AG10803 (cell line): ENCODE measurements around the gene OLA1.

Experiments used
- DNase-seq: peaks from one replicate; pipeline ENCODE4 v3.0.0; 2010; ENCODE audit warnings: low read depth
- H3K4me3 ChIP-seq: 2 replicates; pipeline ENCODE4 v1.5.1; 2011; ENCODE audit warnings: mild to moderate bottlenecking, low read length, control low read depth
- TF ChIP-seq, protein P1 (sequence below): conservative IDR thresholded peaks from 2 replicates; pipeline ENCODE4 v1.5.1; 2011; ENCODE audit warnings: mild to moderate bottlenecking, low read length, control low read depth, inconsistent platforms

The OLA1 gene

DNA sequence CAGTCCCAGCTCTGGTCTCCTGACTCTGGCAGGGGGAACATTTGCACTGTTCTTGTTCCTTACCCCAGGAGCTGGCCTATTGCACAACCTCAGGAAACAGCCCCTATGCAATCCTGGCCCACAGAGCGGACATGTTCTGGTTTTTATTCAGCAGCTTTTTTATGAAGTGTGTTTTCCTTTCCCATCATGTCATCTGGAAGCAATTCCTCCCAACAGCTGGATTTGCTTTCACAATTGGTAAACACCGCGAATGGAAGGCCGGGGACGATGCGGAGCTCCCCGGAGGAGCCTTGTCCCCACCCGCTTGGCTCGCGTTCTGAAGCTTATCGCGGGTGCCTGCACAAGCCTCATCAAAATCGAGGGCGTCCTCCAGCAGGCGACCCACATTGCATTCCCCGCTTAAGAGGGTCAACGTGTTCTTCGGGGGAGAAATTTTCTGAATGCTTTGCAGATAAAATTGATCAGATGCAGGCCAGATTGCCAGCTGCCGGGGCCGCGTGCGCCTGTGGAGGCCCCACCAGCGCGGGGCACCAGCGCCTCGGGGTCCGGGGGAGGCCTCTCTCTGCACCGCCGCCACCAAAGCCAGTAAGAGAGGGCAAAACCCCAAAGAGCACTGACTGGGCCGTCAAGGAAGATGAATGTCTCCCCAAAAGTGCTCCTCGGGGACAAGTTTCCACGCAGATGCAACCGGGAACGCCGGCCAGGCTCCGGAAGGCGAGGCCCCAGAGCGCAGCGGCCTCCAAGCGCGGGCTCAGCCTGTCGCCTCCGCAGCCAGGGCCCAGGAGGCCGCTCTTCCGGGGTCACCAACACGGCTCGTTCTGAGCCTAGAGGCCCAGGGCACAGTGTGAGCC, 222.8 kb downstream of the OLA1 start:
- DNase-seq = peak; percentile 96
- peak overlapping the region; percentile 40 for H3K4me3 ChIP-seq
- TF ChIP-seq, protein P1, sequence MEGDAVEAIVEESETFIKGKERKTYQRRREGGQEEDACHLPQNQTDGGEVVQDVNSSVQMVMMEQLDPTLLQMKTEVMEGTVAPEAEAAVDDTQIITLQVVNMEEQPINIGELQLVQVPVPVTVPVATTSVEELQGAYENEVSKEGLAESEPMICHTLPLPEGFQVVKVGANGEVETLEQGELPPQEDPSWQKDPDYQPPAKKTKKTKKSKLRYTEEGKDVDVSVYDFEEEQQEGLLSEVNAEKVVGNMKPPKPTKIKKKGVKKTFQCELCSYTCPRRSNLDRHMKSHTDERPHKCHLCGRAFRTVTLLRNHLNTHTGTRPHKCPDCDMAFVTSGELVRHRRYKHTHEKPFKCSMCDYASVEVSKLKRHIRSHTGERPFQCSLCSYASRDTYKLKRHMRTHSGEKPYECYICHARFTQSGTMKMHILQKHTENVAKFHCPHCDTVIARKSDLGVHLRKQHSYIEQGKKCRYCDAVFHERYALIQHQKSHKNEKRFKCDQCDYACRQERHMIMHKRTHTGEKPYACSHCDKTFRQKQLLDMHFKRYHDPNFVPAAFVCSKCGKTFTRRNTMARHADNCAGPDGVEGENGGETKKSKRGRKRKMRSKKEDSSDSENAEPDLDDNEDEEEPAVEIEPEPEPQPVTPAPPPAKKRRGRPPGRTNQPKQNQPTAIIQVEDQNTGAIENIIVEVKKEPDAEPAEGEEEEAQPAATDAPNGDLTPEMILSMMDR = no peak

GRCh38 chr2:174024524-174025270, 223.6 kb downstream of the OLA1 start:
- TF ChIP-seq, protein P1 = no peak
- H3K4me3 ChIP-seq = peak overlapping the region; percentile 40
- DNase-seq = peak; percentile 86

GRCh38 chr2:174023591-174024523, 224.5 kb downstream of the OLA1 start:
- DNase-seq = peak; percentile 95
- TF ChIP-seq, protein P1 = no peak
- peak overlapping the region; percentile 40 for H3K4me3 ChIP-seq
